NCI-H1417 treated with DMSO at 0.1 percent for 48 hours (cell line): ENCODE data around the gene ADCY3.
"Not testable (repeated sequence)": the region's sequence is repeated elsewhere in the genome, so short reads cannot be mapped to it uniquely, and the experiment has no call there.

Experiments
- DNase-seq: peaks from one replicate; lab custom pipeline; 2025; lab: John Stamatoyannopoulos, UW

ADCY3 gene

GRCh38 chr2:24844023-24844685 is 75.9 kb downstream of the ADCY3 start:
- DNase-seq: no peak

GRCh38 chr2:24843330-24843860 is 76.6 kb downstream of the ADCY3 start:
- no peak for DNase-seq

- no peak for DNase-seq
These were observed 77.7 kb downstream of the ADCY3 start for GRCh38 chr2:24842081-24843050.

- DNase-seq: no peak
These were observed 78.8 kb downstream of the ADCY3 start for GRCh38 chr2:24840962-24841945.

- DNase-seq: no peak
These were observed 79.7 kb downstream of the ADCY3 start for GRCh38 chr2:24840164-24840869.

GRCh38 chr2:24839729-24840128 is 80.3 kb downstream of the ADCY3 start:
- no peak for DNase-seq

- DNase-seq: no peak
These were observed 81.5 kb downstream of the ADCY3 start for GRCh38 chr2:24838541-24838940.

GRCh38 chr2:24837996-24838513 is 82.0 kb downstream of the ADCY3 start:
- no peak for DNase-seq

- DNase-seq: no peak
These were observed 83.3 kb downstream of the ADCY3 start for GRCh38 chr2:24836706-24837105.

- no peak for DNase-seq
These were observed 83.8 kb downstream of the ADCY3 start for GRCh38 chr2:24836206-24836605.

GRCh38 chr2:24835411-24835810 is 84.6 kb downstream of the ADCY3 start:
- DNase-seq: not testable (repeated sequence)

GRCh38 chr2:24834733-24835395 is 85.2 kb downstream of the ADCY3 start:
- no peak for DNase-seq

- no peak for DNase-seq
These were observed 86.0 kb downstream of the ADCY3 start for GRCh38 chr2:24833821-24834732.

GRCh38 chr2:24832931-24833701 is 86.9 kb downstream of the ADCY3 start:
- peak; percentile 74 for DNase-seq

GRCh38 chr2:24832521-24832920 is 87.5 kb downstream of the ADCY3 start:
- DNase-seq: no peak

GRCh38 chr2:24832073-24832461 is 88.0 kb downstream of the ADCY3 start:
- DNase-seq: no peak

- DNase-seq: no peak
These were observed 88.6 kb downstream of the ADCY3 start for GRCh38 chr2:24831221-24832072.
